ENCODE results near the gene PTGES.

The PTGES gene

DNA sequence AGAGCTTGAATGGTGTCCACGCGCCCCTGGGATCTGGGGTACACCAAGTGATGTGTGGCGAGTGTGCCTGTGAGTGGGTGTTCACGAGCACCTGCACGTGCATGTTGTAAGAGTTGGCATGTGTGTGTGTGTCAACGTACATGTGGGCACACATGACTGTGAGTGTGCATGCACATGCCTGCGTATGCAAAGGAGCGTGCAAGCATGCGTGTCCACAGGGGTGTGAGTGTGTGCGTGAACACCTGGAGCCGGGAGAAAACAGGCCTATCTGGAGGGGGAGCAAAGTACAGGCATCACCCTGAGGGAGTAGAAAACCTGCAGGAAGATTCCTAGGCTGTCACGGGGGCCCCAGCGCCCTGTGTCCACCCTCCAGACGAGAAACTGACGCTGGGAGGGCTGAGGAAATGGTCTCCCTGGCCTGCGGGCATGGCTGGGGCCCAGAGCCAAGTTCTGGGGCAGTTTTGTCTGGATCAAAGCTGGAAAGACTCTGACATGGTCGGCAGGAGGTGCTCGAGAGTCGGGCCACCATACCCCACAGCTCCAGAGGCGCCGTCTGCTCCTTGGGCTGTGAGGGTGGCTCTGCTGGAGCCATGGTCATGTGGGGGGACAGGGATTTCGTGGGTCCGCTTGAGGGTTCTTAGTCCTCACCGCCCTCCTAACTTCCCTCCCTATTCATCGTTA lies 31.8 kb downstream of the PTGES start:
- H3K9me3 ChIP-seq (ENCODE audit: severe bottlenecking) = no peaks in the 10 kb centered on the region
- H3K27ac ChIP-seq = no peak overlapping the region
- H3K4me3 ChIP-seq (ENCODE audit: low read depth, low read length) = no peak overlapping the region
- H3K27me3 ChIP-seq (ENCODE audit: insufficient read depth, low read depth, severe bottlenecking) = no peaks in the 10 kb centered on the region
- no peak for DNase-seq
- no peaks in the 10 kb centered on the region for H3K36me3 ChIP-seq
- TF ChIP-seq, protein P1, sequence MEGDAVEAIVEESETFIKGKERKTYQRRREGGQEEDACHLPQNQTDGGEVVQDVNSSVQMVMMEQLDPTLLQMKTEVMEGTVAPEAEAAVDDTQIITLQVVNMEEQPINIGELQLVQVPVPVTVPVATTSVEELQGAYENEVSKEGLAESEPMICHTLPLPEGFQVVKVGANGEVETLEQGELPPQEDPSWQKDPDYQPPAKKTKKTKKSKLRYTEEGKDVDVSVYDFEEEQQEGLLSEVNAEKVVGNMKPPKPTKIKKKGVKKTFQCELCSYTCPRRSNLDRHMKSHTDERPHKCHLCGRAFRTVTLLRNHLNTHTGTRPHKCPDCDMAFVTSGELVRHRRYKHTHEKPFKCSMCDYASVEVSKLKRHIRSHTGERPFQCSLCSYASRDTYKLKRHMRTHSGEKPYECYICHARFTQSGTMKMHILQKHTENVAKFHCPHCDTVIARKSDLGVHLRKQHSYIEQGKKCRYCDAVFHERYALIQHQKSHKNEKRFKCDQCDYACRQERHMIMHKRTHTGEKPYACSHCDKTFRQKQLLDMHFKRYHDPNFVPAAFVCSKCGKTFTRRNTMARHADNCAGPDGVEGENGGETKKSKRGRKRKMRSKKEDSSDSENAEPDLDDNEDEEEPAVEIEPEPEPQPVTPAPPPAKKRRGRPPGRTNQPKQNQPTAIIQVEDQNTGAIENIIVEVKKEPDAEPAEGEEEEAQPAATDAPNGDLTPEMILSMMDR (IDR thresholded peaks at IDR 0.05; ENCODE audit: low read depth, low read length) = peak; percentile 33

DNA sequence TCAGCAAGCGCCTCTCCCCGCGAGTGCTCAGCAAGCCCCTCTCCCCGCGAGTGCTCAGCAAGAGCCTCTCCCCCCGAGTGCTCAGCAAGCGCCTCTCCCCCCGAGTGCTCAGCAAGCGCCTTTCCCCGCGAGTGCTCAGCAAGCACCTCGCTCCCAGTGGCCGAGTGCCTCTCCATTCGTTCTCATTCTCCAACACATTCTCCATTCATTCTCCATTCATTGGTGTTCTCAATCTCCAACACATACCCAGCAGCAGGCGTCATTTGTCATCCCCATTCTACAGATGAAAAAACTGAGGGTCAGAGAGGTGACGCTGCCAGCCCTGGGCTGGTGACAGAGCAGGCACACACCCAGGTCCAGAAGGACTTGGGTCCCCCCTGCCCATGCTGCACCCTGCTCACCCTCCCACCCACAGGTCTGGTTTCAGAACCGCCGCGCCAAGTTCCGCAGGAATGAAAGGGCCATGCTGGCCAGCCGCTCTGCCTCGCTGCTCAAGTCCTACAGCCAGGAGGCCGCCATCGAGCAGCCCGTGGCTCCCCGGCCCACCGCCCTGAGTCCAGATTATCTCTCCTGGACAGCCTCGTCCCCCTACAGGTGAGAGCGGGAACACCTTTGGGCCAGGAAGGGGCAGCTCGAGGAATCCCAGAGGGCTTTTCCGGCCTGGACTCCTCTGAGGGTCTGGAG lies 32.5 kb downstream of the PTGES start:
- Histone ChIP-seq H3K36me3 (no peaks in the 10 kb centered on the region), H3K27me3 (ENCODE audit: insufficient read depth, low read depth, severe bottlenecking) (no peaks in the 10 kb centered on the region), H3K27ac (no peak overlapping the region), H3K9me3 (ENCODE audit: severe bottlenecking) (no peaks in the 10 kb centered on the region), H3K4me3 (ENCODE audit: low read depth, low read length) (no peak overlapping the region)
- DNase-seq = peak; percentile 73
- TF ChIP-seq, protein P1 (IDR thresholded peaks at IDR 0.05; ENCODE audit: low read depth, low read length) = peak; percentile 71

DNA sequence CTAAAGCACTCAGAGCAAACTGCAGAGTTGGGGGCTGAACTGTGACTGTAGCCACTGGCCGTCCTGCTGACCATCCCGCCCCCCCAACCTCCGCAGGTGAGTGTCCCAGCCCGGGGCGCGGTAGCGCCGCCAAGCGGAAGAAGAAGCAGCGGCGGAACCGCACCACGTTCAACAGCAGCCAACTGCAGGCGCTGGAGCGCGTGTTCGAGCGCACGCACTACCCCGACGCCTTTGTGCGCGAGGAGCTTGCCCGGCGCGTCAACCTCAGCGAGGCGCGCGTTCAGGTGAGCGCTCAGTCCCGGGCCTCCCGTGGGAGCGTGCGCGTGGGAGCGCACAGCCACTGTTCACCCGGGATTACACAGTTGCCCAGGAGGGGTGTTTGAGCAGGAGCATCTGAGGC lies 33.7 kb downstream of the PTGES start:
- TF ChIP-seq, protein P1 (IDR thresholded peaks at IDR 0.05; ENCODE audit: low read depth, low read length) = no peak
- Histone ChIP-seq H3K4me3 (ENCODE audit: low read depth, low read length) (no peak overlapping the region), H3K27ac (no peak overlapping the region), H3K36me3 (no peaks in the 10 kb centered on the region), H3K9me3 (ENCODE audit: severe bottlenecking) (no peaks in the 10 kb centered on the region), H3K27me3 (ENCODE audit: insufficient read depth, low read depth, severe bottlenecking) (no peaks in the 10 kb centered on the region)
- DNase-seq = no peak

DNA sequence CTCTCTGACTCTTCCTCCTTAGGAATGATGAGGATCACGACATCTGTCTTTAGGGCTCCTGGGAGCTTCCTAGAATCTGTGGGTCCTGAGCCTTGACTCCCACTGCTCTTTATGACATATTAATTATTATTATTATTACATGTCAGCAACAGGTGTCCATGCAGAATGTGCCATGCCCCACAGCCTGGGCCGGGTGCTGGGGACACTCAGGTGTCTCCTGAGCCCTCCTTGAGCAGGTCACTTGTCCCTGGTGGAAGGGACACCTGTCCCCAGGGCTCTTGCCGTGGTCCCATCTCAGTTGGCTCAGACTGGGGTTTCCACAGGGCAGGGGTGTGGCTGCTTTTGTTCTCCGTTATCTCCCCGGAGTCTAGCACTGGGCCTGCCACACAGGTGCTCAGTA lies 34.2 kb downstream of the PTGES start:
- no peaks in the 10 kb centered on the region for H3K27me3 ChIP-seq (ENCODE audit: insufficient read depth, low read depth, severe bottlenecking)
- TF ChIP-seq, protein P1 (IDR thresholded peaks at IDR 0.05; ENCODE audit: low read depth, low read length) = no peak
- DNase-seq = no peak
- H3K36me3 ChIP-seq = no peaks in the 10 kb centered on the region
- H3K27ac ChIP-seq = no peak overlapping the region
- no peak overlapping the region for H3K4me3 ChIP-seq (ENCODE audit: low read depth, low read length)
- no peaks in the 10 kb centered on the region for H3K9me3 ChIP-seq (ENCODE audit: severe bottlenecking)

DNA sequence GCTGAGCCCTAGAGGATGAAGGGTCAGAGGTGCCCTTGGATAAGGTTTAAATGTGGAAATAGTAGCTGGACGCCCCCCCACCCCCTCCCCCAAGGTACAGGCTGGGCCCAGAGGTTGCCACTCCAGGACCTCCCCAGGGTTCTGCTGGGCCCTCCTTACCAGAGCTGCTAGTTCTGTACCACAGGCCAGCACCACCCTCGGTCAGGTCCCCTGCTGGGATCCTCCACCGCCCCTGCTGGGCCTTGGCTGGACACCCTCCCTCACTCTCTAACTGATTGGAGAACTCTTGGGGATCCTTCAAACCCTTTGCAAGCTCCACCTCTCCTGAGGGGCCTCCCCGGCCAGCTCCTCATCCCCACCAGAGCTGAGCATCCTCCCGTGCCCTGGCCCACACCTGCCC lies 34.9 kb downstream of the PTGES start:
- H3K27me3 ChIP-seq (ENCODE audit: insufficient read depth, low read depth, severe bottlenecking) = no peaks in the 10 kb centered on the region
- DNase-seq = no peak
- H3K27ac ChIP-seq = no peak overlapping the region
- no peaks in the 10 kb centered on the region for H3K36me3 ChIP-seq
- H3K9me3 ChIP-seq (ENCODE audit: severe bottlenecking) = no peaks in the 10 kb centered on the region
- TF ChIP-seq, protein P1 (IDR thresholded peaks at IDR 0.05; ENCODE audit: low read depth, low read length) = no peak
- H3K4me3 ChIP-seq (ENCODE audit: low read depth, low read length) = no peak overlapping the region

Measured in WERI-Rb-1 (cell line).